ENCODE data around the gene WFIKKN2. TPM values are rescaled to one million over a fixed set of nuclear protein-coding genes. Genes with fewer than 3 reads are reported as not detected.
"Not testable (repeated sequence)": the region's sequence is repeated elsewhere in the genome, so short reads cannot be mapped to it uniquely, and the experiment has no call there.

Gene WFIKKN2
- 0.19 TPM for total RNA-seq
- long read RNA-seq, partial matches to known transcripts: 1 of 1 reads
- long read RNA-seq, other reads (novel, unspliced or antisense): 0 of 1 reads

GRCh38 chr17:50835301-50836234 is at the start of gene WFIKKN2:
TSS of gene WFIKKN2 (plus strand) at chr17:50835586. CDS start at chr17:50835938, 352 bp downstream.
- intact Hi-C loops (cut with DNase I): no loop called here
- DNase-seq (ENCODE audit: low spot score): no peak

- no peak for DNase-seq (ENCODE audit: low spot score)
- intact Hi-C loops (cut with DNase I): loop anchor here (5.0 kb wide), 1 partner anchor 171 kb away; no protein-coding TSS in a partner anchor
These were observed 49.3 kb upstream of the WFIKKN2 start for GRCh38 chr17:50785946-50786570.

GRCh38 chr17:50787106-50787505 is 48.3 kb upstream of the WFIKKN2 start:
- intact Hi-C loops (cut with DNase I): loop anchor here (5.0 kb wide), 1 partner anchor 170 kb away; no protein-coding TSS in a partner anchor
- DNase-seq (ENCODE audit: low spot score): no peak

DNA sequence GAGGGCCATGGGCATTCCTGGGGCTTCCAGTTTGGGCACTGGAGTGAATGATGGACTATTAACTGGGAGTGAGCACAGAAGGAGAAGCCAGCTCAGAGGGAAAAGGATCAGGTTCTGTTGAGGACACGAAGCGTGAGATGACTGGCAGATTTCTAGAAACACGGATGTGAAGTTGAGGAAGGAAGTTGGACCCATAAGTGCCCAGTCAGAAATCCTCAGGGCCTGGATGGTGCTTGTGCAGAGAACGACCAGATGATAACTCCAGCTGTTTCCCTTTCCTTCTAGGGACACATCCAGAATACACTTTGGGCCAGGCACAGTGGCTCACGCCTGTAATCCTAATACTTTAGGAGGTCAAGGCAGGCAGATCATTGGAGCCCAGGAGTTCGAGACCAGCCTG is 44.8 kb upstream of the WFIKKN2 start:
- no peak for DNase-seq (ENCODE audit: low spot score)
- intact Hi-C loops (cut with DNase I): no loop called here

GRCh38 chr17:50792132-50792531 is 43.3 kb upstream of the WFIKKN2 start:
- DNase-seq (ENCODE audit: low spot score): no peak
- intact Hi-C loops (cut with DNase I): no loop called here

DNA sequence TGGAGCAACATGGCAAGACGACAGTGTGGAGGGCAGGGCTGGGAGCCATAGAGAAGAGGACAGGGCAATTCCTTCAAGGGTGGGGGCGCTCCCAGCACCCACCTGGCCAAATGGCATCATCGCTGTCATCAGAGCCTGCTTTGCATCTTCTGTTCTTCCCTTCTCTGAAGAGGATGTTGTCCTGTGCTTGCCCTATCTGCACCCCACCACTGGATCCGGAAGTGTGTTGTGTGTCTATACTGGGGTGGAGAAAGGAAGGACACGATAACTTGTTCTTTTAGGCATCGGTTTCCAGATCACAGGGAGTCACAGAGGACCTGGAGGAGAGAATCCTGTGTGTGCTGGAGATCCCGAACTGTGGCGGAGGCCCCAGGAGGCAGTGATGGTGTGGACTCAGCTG is 42.4 kb upstream of the WFIKKN2 start:
- intact Hi-C loops (cut with DNase I): no loop called here
- DNase-seq (ENCODE audit: low spot score): no peak

DNA sequence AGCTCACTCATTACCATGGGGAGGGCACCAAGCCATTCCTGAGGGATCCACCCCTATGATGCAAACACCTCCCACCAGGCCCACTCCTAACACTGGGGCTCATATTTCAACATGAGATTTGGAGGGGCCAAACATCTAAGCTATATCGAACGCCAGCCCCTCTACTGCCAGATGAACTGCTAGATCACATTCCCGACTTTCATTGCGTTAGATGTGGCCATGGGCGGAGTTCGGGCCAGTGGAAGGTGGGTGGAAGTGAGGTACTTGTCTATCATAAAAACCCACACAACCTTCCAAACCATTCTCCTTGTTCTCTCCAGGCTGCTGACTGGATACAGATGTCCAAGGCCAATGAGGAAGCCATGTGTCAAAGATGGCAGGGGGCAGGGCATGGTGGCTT is 41.0 kb upstream of the WFIKKN2 start:
- no peak for DNase-seq (ENCODE audit: low spot score)
- intact Hi-C loops (cut with DNase I): no loop called here

GRCh38 chr17:50797135-50797810 is 38.1 kb upstream of the WFIKKN2 start:
- DNase-seq (ENCODE audit: low spot score): no peak
- intact Hi-C loops (cut with DNase I): no loop called here

GRCh38 chr17:50798424-50799288 is 36.7 kb upstream of the WFIKKN2 start:
- intact Hi-C loops (cut with DNase I): no loop called here
- no peak for DNase-seq (ENCODE audit: low spot score)

GRCh38 chr17:50799582-50799981 is 35.8 kb upstream of the WFIKKN2 start:
- intact Hi-C loops (cut with DNase I): no loop called here
- DNase-seq (ENCODE audit: low spot score): no peak

GRCh38 chr17:50800196-50800700 is 35.1 kb upstream of the WFIKKN2 start:
- no peak for DNase-seq (ENCODE audit: low spot score)
- intact Hi-C loops (cut with DNase I): no loop called here

- intact Hi-C loops (cut with DNase I): no loop called here
- no peak for DNase-seq (ENCODE audit: low spot score)
These were observed 32.5 kb upstream of the WFIKKN2 start for GRCh38 chr17:50802609-50803571.

DNA sequence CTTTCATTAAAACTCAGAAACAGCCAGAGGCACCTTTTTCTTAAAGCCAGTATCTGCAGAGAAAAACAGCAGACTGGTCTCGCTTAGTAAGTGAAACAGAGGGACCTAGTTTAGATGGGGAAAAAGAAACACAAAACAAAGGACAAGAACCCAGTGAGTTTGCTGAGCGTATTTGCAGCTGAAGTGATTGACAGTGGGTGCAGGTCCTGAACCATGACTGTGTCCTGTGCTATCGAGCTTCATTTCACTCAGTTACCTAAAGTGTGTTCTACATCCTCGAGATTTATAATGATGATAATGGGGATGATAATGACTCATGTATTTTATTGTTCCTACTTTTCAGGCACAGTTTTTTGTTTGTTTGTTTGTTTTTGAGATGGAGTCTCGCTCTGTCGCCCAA is 31.7 kb upstream of the WFIKKN2 start:
- intact Hi-C loops (cut with DNase I): no loop called here
- DNase-seq (ENCODE audit: low spot score): no peak

DNA sequence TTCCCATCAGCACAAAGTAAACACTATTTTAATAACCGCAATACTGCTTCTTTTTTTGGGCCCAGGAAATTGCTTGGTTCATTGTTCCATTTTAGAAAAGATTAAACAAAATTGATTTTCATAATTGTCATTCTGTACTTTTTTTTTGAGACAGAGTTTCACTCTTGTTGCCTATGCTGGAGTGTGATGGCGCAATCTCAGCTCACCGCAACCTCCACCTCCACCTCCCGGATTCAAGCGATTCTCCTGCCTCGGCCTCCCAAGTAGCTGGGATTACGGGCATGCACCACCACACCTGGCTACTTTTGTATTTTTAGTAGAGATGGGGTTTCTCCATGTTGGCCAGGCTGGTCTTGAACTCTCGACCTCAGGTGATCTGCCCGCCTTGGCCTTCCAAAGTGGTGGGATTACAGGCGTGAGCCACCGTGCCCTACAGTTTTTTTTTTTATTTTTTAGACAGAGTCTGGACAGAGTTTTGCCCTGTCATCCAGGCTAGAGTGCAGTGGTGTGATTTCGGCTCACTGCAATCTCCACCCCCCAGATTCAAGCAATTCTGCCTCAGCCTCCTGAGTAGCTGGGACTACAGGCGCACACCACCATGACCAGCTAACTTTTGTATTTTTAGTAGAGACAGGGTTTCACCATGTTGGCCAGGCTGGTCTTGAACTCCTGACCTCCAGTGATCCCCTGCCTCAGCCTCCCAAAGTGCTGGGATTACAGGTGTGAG is 30.5 kb upstream of the WFIKKN2 start:
- intact Hi-C loops (cut with DNase I); DNase-seq (ENCODE audit: low spot score): not testable (repeated sequence)

- intact Hi-C loops (cut with DNase I): no loop called here
- DNase-seq (ENCODE audit: low spot score): no peak
These were observed 29.9 kb upstream of the WFIKKN2 start for GRCh38 chr17:50805486-50805885.

GRCh38 chr17:50806141-50806643 is 29.2 kb upstream of the WFIKKN2 start:
- intact Hi-C loops (cut with DNase I): no loop called here

GRCh38 chr17:50807009-50807408 is 28.4 kb upstream of the WFIKKN2 start:
- DNase-seq (ENCODE audit: low spot score): no peak
- intact Hi-C loops (cut with DNase I): no loop called here

More at GRCh38 chr17:50806141-50806643, 29.2 kb upstream of the WFIKKN2 start:
- no peak for DNase-seq (ENCODE audit: low spot score)

All from cardiac septum (tissue), 1 donor.